SJCRH30 (cell line): Measurements from ENCODE around the gene KCNJ8. TPM values are rescaled to one million over a fixed set of nuclear protein-coding genes. Genes with fewer than 3 reads are reported as not detected.

Experiments used
- DNase-seq, 2 experiments: peaks; one replicate each; pipeline ENCODE4 v3.0.0-alpha.2; 2015 to 2020
- H3K27ac ChIP-seq: fragments of 250-450 bp; sonication (Bioruptor Pico); 2 replicates; pipeline ENCODE4 v1.5.1; 2020; ENCODE audit warnings: mild to moderate bottlenecking, moderate library complexity
- H3K27me3 ChIP-seq: fragments of 250-450 bp; sonication (Bioruptor Pico); 2 replicates; pipeline ENCODE4 v1.5.1; 2020; ENCODE audit warnings: mild to moderate bottlenecking, moderate library complexity
- H3K36me3 ChIP-seq: fragments of 250-450 bp; sonication (Bioruptor Pico); 2 replicates; pipeline ENCODE4 v1.5.1; 2020; ENCODE audit warnings: mild to moderate bottlenecking, moderate library complexity
- H3K4me1 ChIP-seq: fragments of 250-450 bp; sonication (Bioruptor Pico); 2 replicates; pipeline ENCODE4 v1.5.1; 2020; ENCODE audit warnings: mild to moderate bottlenecking, moderate library complexity
- H3K4me3 ChIP-seq: fragments of 250-450 bp; sonication (Bioruptor Pico); 2 replicates; pipeline ENCODE4 v1.5.1; 2020; ENCODE audit warnings: mild to moderate bottlenecking, moderate library complexity
- H3K9me3 ChIP-seq: fragments of 250-450 bp; sonication (Bioruptor Pico); replicated peaks from 2 replicates; pipeline ENCODE4 v1.5.1; 2020; ENCODE audit warnings: mild to moderate bottlenecking, moderate library complexity
- total RNA-seq: library from RNA; depleted of rRNA; stranded (reverse); fragments of >200 nt; shearing (Covaris generic); gene quantifications from 2 replicates; pipeline ENCODE4 v1.2.3, GENCODE V29; 2014

The KCNJ8 gene
- total RNA-seq, 1 experiment from 2014 or later, result 0.20 TPM

DNA sequence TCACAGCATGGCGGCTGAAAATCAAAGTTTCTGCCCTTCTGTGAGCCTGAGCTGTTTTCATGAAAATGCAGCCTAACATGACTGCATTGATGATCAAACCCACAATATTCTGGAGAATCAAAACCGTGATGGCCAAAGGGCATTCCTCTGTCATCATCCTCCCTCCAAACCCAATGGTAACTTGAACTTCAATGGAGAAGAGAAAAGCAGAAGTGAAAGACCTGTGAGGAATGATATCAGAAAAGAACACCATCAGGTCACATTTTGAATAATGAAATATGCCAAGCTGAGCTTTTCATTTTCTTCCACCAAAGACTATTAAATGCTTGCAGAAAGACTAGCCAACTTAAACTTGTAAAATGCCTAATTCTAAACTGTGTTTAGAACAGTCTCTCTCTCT, 8.1 kb downstream of the KCNJ8 start:
- no peaks in the 10 kb centered on the region for H3K36me3 ChIP-seq
- no peaks in the 10 kb centered on the region for H3K4me1 ChIP-seq
- DNase-seq, result no peak
- H3K9me3 ChIP-seq, result no peaks in the 10 kb centered on the region
- H3K27me3 ChIP-seq, result no peaks in the 10 kb centered on the region
- no peak overlapping the region for H3K4me3 ChIP-seq
- no peak overlapping the region for H3K27ac ChIP-seq

GRCh38 chr12:21764950-21765349, 9.6 kb downstream of the KCNJ8 start:
- Histone ChIP-seq H3K4me3 (no peak overlapping the region), H3K4me1 (no peaks in the 10 kb centered on the region), H3K9me3 (no peaks in the 10 kb centered on the region), H3K36me3 (no peaks in the 10 kb centered on the region), H3K27me3 (no peaks in the 10 kb centered on the region), H3K27ac (no peak overlapping the region)
- no peak for DNase-seq

DNA sequence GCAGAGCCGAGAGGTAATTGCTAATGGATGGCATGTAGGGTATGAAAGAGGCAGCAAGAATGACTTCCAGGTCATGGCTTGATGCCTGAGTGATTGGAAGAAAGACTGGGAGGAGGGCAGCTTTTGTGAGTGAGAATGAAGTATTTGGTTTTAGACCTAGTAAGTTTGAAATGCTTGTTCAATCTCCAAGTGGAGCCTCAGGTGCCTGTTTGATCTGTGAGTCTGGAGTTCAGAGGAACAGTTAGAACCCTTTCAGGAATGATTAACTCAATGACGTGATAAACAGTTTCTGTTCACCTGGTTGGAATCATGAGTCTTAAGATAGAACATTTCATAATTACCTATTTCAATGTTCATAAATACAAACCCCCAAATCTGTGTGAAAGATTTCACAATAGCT, 10.4 kb downstream of the KCNJ8 start:
- Histone ChIP-seq H3K27me3 (no peaks in the 10 kb centered on the region), H3K36me3 (no peaks in the 10 kb centered on the region), H3K4me3 (no peak overlapping the region), H3K9me3 (no peaks in the 10 kb centered on the region), H3K27ac (no peak overlapping the region), H3K4me1 (no peaks in the 10 kb centered on the region)
- DNase-seq, result no peak

DNA sequence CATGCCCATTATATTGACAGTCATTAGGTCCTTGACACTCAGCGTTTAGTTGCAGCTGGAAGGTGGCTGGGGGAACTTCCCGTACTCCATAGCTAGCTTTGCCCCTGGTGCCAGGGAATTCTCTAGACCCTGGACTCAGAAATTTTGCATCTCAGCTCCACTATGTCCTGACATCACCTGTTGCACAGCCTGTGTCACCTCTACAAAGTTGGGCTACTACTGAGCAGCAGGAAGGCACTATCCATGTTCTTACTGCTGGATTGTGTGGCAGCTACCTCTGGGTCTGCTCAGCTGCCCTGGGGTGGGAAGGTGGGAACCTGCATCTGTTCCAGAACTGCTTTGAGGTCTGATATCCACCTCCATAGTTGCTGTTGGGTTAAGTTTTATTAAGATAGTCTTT, 11.0 kb downstream of the KCNJ8 start:
- DNase-seq, result no peak
- H3K27ac ChIP-seq, result no peak overlapping the region
- H3K4me1 ChIP-seq, result no peaks in the 10 kb centered on the region
- H3K27me3 ChIP-seq, result no peaks in the 10 kb centered on the region
- H3K4me3 ChIP-seq, result no peak overlapping the region
- no peaks in the 10 kb centered on the region for H3K36me3 ChIP-seq
- H3K9me3 ChIP-seq, result no peaks in the 10 kb centered on the region

- H3K27ac ChIP-seq, result no peak overlapping the region
- no peaks in the 10 kb centered on the region for H3K27me3 ChIP-seq
- no peak overlapping the region for H3K4me3 ChIP-seq
- no peaks in the 10 kb centered on the region for H3K9me3 ChIP-seq
- no peaks in the 10 kb centered on the region for H3K4me1 ChIP-seq
- H3K36me3 ChIP-seq, result no peaks in the 10 kb centered on the region
- no peak for DNase-seq
Measured at GRCh38 chr12:21759737-21760136, 14.8 kb downstream of the KCNJ8 start.

GRCh38 chr12:21757735-21758134, 16.8 kb downstream of the KCNJ8 start:
- Histone ChIP-seq H3K4me3 (no peak overlapping the region), H3K4me1 (no peaks in the 10 kb centered on the region), H3K36me3 (no peaks in the 10 kb centered on the region), H3K9me3 (no peaks in the 10 kb centered on the region), H3K27me3 (no peaks in the 10 kb centered on the region), H3K27ac (no peak overlapping the region)
- DNase-seq, result no peak

- DNase-seq, result no peak
- H3K27me3 ChIP-seq, result no peaks in the 10 kb centered on the region
- H3K4me1 ChIP-seq, result no peaks in the 10 kb centered on the region
- H3K9me3 ChIP-seq, result no peaks in the 10 kb centered on the region
- H3K27ac ChIP-seq, result no peak overlapping the region
- no peaks in the 10 kb centered on the region for H3K36me3 ChIP-seq
- no peak overlapping the region for H3K4me3 ChIP-seq
Measured at GRCh38 chr12:21756699-21757098, 17.8 kb downstream of the KCNJ8 start.

GRCh38 chr12:21751517-21751916, 23.0 kb downstream of the KCNJ8 start:
- Histone ChIP-seq H3K27me3 (no peaks in the 10 kb centered on the region), H3K4me1 (no peaks in the 10 kb centered on the region), H3K4me3 (no peak overlapping the region), H3K9me3 (no peaks in the 10 kb centered on the region), H3K27ac (no peak overlapping the region), H3K36me3 (no peaks in the 10 kb centered on the region)
- DNase-seq, result no peak

DNA sequence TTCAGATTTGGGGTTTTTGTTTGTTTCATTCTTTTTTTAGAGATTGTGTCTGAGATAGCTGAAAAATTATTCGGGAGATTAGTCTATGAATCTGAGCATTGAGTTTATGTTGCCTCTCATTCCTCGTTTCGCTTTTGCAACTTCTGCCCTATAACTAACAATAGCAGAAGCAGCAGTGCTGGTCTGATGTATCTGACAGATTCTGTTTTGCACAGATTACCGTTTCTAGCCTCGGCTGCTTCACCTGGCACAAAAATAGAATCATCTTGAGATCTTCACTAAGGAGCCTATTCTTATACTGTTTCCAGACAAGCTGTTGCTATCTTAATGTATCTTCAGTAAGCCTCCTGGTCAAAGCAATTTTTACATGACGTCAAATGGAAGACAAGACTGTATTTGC, 29.2 kb downstream of the KCNJ8 start:
- no peak for DNase-seq
- Histone ChIP-seq H3K36me3 (no peaks in the 10 kb centered on the region), H3K4me3 (no peak overlapping the region), H3K27ac (no peak overlapping the region), H3K9me3 (no peaks in the 10 kb centered on the region; the same call in 1 of the 2 replicates), H3K27me3 (no peaks in the 10 kb centered on the region), H3K4me1 (no peaks in the 10 kb centered on the region)

GRCh38 chr12:21731144-21731543, 43.4 kb downstream of the KCNJ8 start:
- Histone ChIP-seq H3K36me3 (no peaks in the 10 kb centered on the region), H3K27ac (no peak overlapping the region), H3K4me3 (no peak overlapping the region), H3K27me3 (no peaks in the 10 kb centered on the region), H3K9me3 (no peaks in the 10 kb centered on the region), H3K4me1 (no peaks in the 10 kb centered on the region)
- DNase-seq, result no peak

- Histone ChIP-seq H3K9me3 (no peaks in the 10 kb centered on the region), H3K4me3 (no peak overlapping the region), H3K27me3 (no peaks in the 10 kb centered on the region), H3K36me3 (no peaks in the 10 kb centered on the region), H3K27ac (no peak overlapping the region), H3K4me1 (no peaks in the 10 kb centered on the region)
- no peak for DNase-seq
Measured at GRCh38 chr12:21725731-21726130, 48.8 kb downstream of the KCNJ8 start.

DNA sequence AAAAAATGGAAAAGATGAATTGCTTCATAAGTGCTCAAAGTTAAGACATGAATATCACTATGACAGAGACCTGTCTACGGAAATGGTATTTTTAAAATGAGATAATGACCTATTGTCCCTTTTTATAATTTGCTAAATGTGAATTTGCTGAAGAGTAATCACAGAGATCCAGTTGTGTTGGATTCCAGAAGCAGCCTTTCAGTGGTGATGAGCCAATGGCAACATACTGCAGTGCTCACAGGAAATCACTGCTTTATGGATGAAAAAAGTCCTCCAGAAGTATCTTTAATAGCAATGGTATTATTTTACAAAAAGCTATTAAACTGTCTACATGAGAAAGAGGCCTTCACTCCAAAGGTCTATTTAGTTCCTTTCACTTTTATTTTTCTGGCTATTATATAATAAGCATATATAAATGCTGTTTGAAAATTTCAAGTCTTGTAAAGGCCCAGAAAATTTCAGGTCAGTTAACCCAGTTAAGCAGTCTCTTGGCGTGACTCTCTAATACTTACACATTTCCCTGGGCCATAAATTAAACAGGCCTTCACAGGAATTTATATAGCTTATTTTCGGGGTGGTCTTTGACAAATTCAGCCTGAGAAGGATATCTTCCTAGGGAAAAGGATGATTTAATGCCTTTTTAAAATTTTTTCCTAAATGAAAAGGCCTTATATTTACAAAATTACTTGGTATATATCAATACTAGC, 55.4 kb downstream of the KCNJ8 start:
- DNase-seq, result no peak
- 0 out of 2 replicates have a peak, but pooled peaks cover 4% of the 10 kb centered on the region for H3K4me1 ChIP-seq
- H3K27me3 ChIP-seq, result no peaks in the 10 kb centered on the region
- H3K36me3 ChIP-seq, result no peaks in the 10 kb centered on the region
- no peak overlapping the region for H3K27ac ChIP-seq
- H3K9me3 ChIP-seq, result no peaks in the 10 kb centered on the region
- no peak overlapping the region for H3K4me3 ChIP-seq

GRCh38 chr12:21718403-21718802, 56.1 kb downstream of the KCNJ8 start:
- H3K36me3 ChIP-seq, result no peaks in the 10 kb centered on the region
- H3K9me3 ChIP-seq, result no peaks in the 10 kb centered on the region
- no peak overlapping the region for H3K27ac ChIP-seq
- H3K27me3 ChIP-seq, result no peaks in the 10 kb centered on the region
- H3K4me3 ChIP-seq, result no peak overlapping the region
- DNase-seq, result no peak
- 0 out of 2 replicates have a peak, but pooled peaks cover 4% of the 10 kb centered on the region for H3K4me1 ChIP-seq

GRCh38 chr12:21717767-21718166, 56.7 kb downstream of the KCNJ8 start:
- no peak for DNase-seq
- 0 out of 2 replicates have a peak, but pooled peaks cover 4% of the 10 kb centered on the region for H3K4me1 ChIP-seq

DNA sequence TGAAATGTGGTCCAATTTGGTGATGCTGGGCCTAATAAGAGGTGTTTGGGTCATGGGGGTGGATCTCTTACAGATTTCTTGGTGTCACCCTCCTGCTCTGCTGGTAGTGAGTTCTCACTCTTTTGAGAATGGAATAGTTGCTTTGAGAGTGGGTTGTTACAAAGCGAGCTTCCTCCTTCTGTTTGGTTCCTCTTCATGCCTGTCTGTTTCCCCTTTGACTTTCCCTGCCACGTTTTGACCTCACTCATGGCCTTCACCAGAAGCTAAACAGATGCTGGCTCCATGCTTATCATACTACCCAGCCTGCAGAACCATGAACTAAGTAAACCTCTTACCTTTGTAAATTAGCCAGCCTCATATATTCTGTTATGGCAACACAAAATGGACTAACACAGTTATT, 59.1 kb downstream of the KCNJ8 start:
- DNase-seq, result no peak
- Histone ChIP-seq H3K27me3 (no peaks in the 10 kb centered on the region), H3K9me3 (no peaks in the 10 kb centered on the region), H3K27ac (no peak overlapping the region), H3K4me3 (no peak overlapping the region), H3K4me1 (0 out of 2 replicates have a peak, but pooled peaks cover 4% of the 10 kb centered on the region), H3K36me3 (no peaks in the 10 kb centered on the region)

More at GRCh38 chr12:21717767-21718166, 56.7 kb downstream of the KCNJ8 start:
- Histone ChIP-seq H3K27ac (no peak overlapping the region), H3K36me3 (no peaks in the 10 kb centered on the region), H3K4me3 (no peak overlapping the region), H3K27me3 (no peaks in the 10 kb centered on the region), H3K9me3 (no peaks in the 10 kb centered on the region)
